ENCODE data around the gene LOXL1.
"Not testable (repeated sequence)": the region's sequence is repeated elsewhere in the genome, so short reads cannot be mapped to it uniquely, and the experiment has no call there.

The LOXL1 gene

DNA sequence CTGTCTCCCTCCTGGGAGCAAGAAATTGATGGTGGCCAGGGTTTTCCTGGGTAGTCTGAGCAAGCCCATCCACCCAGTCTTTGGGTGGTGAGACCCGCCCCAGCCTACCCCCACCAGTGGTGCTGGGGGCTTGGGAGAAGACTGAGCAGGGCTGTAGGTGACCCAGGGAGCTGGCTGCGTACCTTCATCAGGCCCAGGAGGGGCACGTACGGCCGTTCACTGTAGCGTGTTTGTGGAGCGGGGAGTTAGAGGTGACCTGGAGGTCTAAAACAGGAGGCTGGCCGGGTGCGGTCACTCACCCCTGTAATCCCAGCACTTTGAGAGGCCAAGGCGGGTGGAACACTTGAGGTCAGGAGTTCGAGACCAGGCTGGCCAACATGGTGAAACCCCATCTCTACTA lies 11.5 kb downstream of the LOXL1 start:
- Histone ChIP-seq H2BK12ac (ENCODE audit: low read length in 2 of 2) (no peak overlapping the region), H3K4me2 (ENCODE audit: low read length, poor library complexity, severe bottlenecking) (no peak overlapping the region), H3K36me3 (ENCODE audit: control insufficient read depth in 1 of 2, insufficient read depth in 2 of 2, low read depth in 1 of 2, low read length in 2 of 2) (peaks cover 33 to 41% of the 10 kb centered on the region in 2 experiments), H3K14ac (ENCODE audit: low read length in 2 of 2) (no peak overlapping the region), H2BK5ac (ENCODE audit: low read depth, low read length, poor library complexity, severe bottlenecking) (no peak overlapping the region), H3K23ac (ENCODE audit: low read length in 2 of 2) (no peak overlapping the region), H3K18ac (ENCODE audit: low read depth in 1 of 2, low read length in 2 of 2) (peak overlapping the region in 1 of 2 experiments; percentile 28), H3K27me3 (ENCODE audit: control insufficient read depth in 1 of 2, insufficient read depth in 1 of 2, low read length in 2 of 2) (no peaks in the 10 kb centered on the region), H2BK120ac (ENCODE audit: low read depth, low read length) (no peak overlapping the region), H3K9ac (ENCODE audit: low read length) (no peak overlapping the region), H3K27ac (ENCODE audit: low read length, poor library complexity, severe bottlenecking) (no peak overlapping the region), H2AFZ (ENCODE audit: low read depth, low read length) (no peak overlapping the region), H4K8ac (ENCODE audit: low read length) (peak overlapping the region; percentile 19), H2BK15ac (ENCODE audit: low read depth, poor library complexity, severe bottlenecking) (no peak overlapping the region), H3K79me1 (replicated peaks; ENCODE audit: low read length, poor library complexity, severe bottlenecking) (peaks cover 24% of the 10 kb centered on the region), H3K4me1 (ENCODE audit: control insufficient read depth, insufficient read depth, low read depth, low read length) (peaks cover 76% of the 10 kb centered on the region), H3K9me3 (ENCODE audit: control insufficient read depth, low read length) (no peaks in the 10 kb centered on the region), H3K4me3 (ENCODE audit: insufficient read depth in 1 of 2, low read depth in 1 of 2, low read length in 2 of 2) (no peak overlapping the region), H4K91ac (ENCODE audit: low read length) (no peak overlapping the region), H3K4ac (ENCODE audit: low read depth in 1 of 2, low read length in 2 of 2) (peak overlapping the region in 1 of 2 experiments; percentile 54), H2AK5ac (ENCODE audit: low read length, severe bottlenecking) (peak overlapping the region; percentile 18)
- no peak for DNase-seq
- 97% methylated on average over 10 of the region's 11 CpGs for WGBS

DNA sequence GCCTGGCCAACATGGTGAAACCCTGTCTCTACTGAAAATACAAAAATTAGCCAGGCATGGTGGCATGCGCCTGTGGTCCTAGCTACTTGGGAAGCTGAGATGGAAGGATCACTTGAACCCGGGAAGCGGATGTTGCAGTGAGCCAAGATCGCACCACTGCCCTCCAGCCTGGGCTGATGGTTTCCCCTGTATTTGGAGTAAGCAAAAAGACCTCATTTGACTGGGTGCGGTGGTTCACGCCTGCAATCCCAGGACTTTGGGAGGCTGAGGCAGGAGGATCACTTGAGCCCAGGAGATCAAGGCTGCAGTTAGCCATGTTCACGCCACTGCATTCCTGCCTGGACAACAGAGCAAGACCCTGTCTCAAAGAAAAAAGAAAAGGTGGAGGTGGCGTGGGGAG lies 12.3 kb downstream of the LOXL1 start:
- WGBS = 95% methylated on average over 7 of the region's 8 CpGs
- not testable (repeated sequence) for H3K4me3 ChIP-seq (ENCODE audit: insufficient read depth in 1 of 2, low read depth in 1 of 2, low read length in 2 of 2)

DNA sequence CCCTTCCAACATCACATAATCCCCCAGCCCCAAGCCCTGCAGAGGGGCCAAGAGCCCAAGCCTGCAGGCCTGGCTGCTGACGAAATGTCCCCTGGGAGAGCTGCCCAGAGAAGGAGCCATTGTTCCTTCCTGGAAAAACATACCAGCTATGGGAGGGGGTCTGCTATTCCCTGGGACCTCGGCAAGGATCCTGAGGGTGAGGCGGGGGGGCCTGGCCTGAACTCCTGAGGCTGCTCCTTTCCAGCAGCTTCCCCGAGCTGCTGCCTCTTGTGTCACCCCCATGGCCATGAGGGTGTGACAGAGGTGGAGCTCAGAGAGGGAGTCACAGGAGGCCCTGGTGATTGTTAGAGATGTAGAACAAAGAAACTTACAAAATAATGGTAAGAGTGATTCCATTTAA lies 12.9 kb downstream of the LOXL1 start:
- Histone ChIP-seq H3K18ac (ENCODE audit: low read depth in 1 of 2, low read length in 2 of 2) (peak overlapping the region in 1 of 2 experiments; percentile 46), H2BK12ac (ENCODE audit: low read length in 2 of 2) (peak overlapping the region in 1 of 2 experiments; percentile 2), H2BK5ac (ENCODE audit: low read depth, low read length, poor library complexity, severe bottlenecking) (no peak overlapping the region), H3K27me3 (ENCODE audit: control insufficient read depth in 1 of 2, insufficient read depth in 1 of 2, low read length in 2 of 2) (no peaks in the 10 kb centered on the region), H3K4me3 (ENCODE audit: insufficient read depth in 1 of 2, low read depth in 1 of 2, low read length in 2 of 2) (no peak overlapping the region), H3K9me3 (ENCODE audit: control insufficient read depth, low read length) (no peaks in the 10 kb centered on the region), H3K4ac (ENCODE audit: low read depth in 1 of 2, low read length in 2 of 2) (no peak overlapping the region), H3K36me3 (ENCODE audit: control insufficient read depth in 1 of 2, insufficient read depth in 2 of 2, low read depth in 1 of 2, low read length in 2 of 2) (peaks cover 32 to 39% of the 10 kb centered on the region in 2 experiments), H2AFZ (ENCODE audit: low read depth, low read length) (no peak overlapping the region), H2BK15ac (ENCODE audit: low read depth, poor library complexity, severe bottlenecking) (no peak overlapping the region), H3K27ac (ENCODE audit: low read length, poor library complexity, severe bottlenecking) (peak overlapping the region; percentile 3), H3K14ac (ENCODE audit: low read length in 2 of 2) (no peak overlapping the region), H4K91ac (ENCODE audit: low read length) (peak overlapping the region; percentile 75), H2AK5ac (ENCODE audit: low read length, severe bottlenecking) (peak overlapping the region; percentile 14), H4K8ac (ENCODE audit: low read length) (peak overlapping the region; percentile 79), H3K9ac (ENCODE audit: low read length) (peak overlapping the region; percentile 75), H3K4me2 (ENCODE audit: low read length, poor library complexity, severe bottlenecking) (no peak overlapping the region), H3K79me1 (replicated peaks; ENCODE audit: low read length, poor library complexity, severe bottlenecking) (peaks cover 29% of the 10 kb centered on the region), H2BK120ac (ENCODE audit: low read depth, low read length) (no peak overlapping the region), H3K23ac (ENCODE audit: low read length in 2 of 2) (no peak overlapping the region), H3K4me1 (ENCODE audit: control insufficient read depth, insufficient read depth, low read depth, low read length) (peaks cover 72% of the 10 kb centered on the region)
- DNase-seq = no peak
- WGBS = 65% methylated on average over 4 of the region's 4 CpGs

More for the DNA sequence above, 12.3 kb downstream of the LOXL1 start:
- not testable (repeated sequence) for H4K91ac ChIP-seq (ENCODE audit: low read length); H2AK5ac ChIP-seq (ENCODE audit: low read length, severe bottlenecking); H3K27me3 ChIP-seq (ENCODE audit: control insufficient read depth in 1 of 2, insufficient read depth in 1 of 2, low read length in 2 of 2); H2BK12ac ChIP-seq (ENCODE audit: low read length in 2 of 2); H3K18ac ChIP-seq (ENCODE audit: low read depth in 1 of 2, low read length in 2 of 2); H2BK120ac ChIP-seq (ENCODE audit: low read depth, low read length); H3K23ac ChIP-seq (ENCODE audit: low read length in 2 of 2); H4K8ac ChIP-seq (ENCODE audit: low read length); DNase-seq; H3K4me2 ChIP-seq (ENCODE audit: low read length, poor library complexity, severe bottlenecking); H3K4ac ChIP-seq (ENCODE audit: low read depth in 1 of 2, low read length in 2 of 2); H2BK5ac ChIP-seq (ENCODE audit: low read depth, low read length, poor library complexity, severe bottlenecking); H3K9ac ChIP-seq (ENCODE audit: low read length); H2AFZ ChIP-seq (ENCODE audit: low read depth, low read length); H3K9me3 ChIP-seq (ENCODE audit: control insufficient read depth, low read length); H3K27ac ChIP-seq (ENCODE audit: low read length, poor library complexity, severe bottlenecking); H3K14ac ChIP-seq (ENCODE audit: low read length in 2 of 2); H2BK15ac ChIP-seq (ENCODE audit: low read depth, poor library complexity, severe bottlenecking)
- H3K36me3 ChIP-seq (ENCODE audit: control insufficient read depth in 1 of 2, insufficient read depth in 2 of 2, low read depth in 1 of 2, low read length in 2 of 2) = peaks cover 33 to 42% of the 10 kb centered on the region in 2 experiments
- H3K4me1 ChIP-seq (ENCODE audit: control insufficient read depth, insufficient read depth, low read depth, low read length) = peaks cover 77% of the 10 kb centered on the region
- H3K79me1 ChIP-seq (replicated peaks; ENCODE audit: low read length, poor library complexity, severe bottlenecking) = peaks cover 26% of the 10 kb centered on the region

- WGBS = 85% methylated on average over 8 of the region's 8 CpGs
- Histone ChIP-seq H3K4me2 (ENCODE audit: low read length, poor library complexity, severe bottlenecking) (no peak overlapping the region), H3K14ac (ENCODE audit: low read length in 2 of 2) (peak overlapping the region in 1 of 2 experiments; percentile 30), H4K91ac (ENCODE audit: low read length) (peak overlapping the region; percentile 85), H2BK12ac (ENCODE audit: low read length in 2 of 2) (peak overlapping the region; percentile 6 to 96), H3K18ac (ENCODE audit: low read depth in 1 of 2, low read length in 2 of 2) (peak overlapping the region; percentile 23 to 90), H3K27ac (ENCODE audit: low read length, poor library complexity, severe bottlenecking) (peak overlapping the region; percentile 60), H2BK15ac (ENCODE audit: low read depth, poor library complexity, severe bottlenecking) (no peak overlapping the region), H3K36me3 (ENCODE audit: control insufficient read depth in 1 of 2, insufficient read depth in 2 of 2, low read depth in 1 of 2, low read length in 2 of 2) (peaks cover 37 to 44% of the 10 kb centered on the region in 2 experiments), H2BK120ac (ENCODE audit: low read depth, low read length) (no peak overlapping the region), H3K79me1 (replicated peaks; ENCODE audit: low read length, poor library complexity, severe bottlenecking) (peaks cover 34% of the 10 kb centered on the region), H3K27me3 (ENCODE audit: control insufficient read depth in 1 of 2, insufficient read depth in 1 of 2, low read length in 2 of 2) (no peaks in the 10 kb centered on the region), H4K8ac (ENCODE audit: low read length) (peak overlapping the region; percentile 86), H3K4ac (ENCODE audit: low read depth in 1 of 2, low read length in 2 of 2) (peak overlapping the region; percentile 60 to 66), H3K4me1 (ENCODE audit: control insufficient read depth, insufficient read depth, low read depth, low read length) (peaks cover 69% of the 10 kb centered on the region), H2AK5ac (ENCODE audit: low read length, severe bottlenecking) (peak overlapping the region; percentile 71), H3K9ac (ENCODE audit: low read length) (peak overlapping the region; percentile 75), H2BK5ac (ENCODE audit: low read depth, low read length, poor library complexity, severe bottlenecking) (peak overlapping the region; percentile 31), H2AFZ (ENCODE audit: low read depth, low read length) (no peak overlapping the region), H3K9me3 (ENCODE audit: control insufficient read depth, low read length) (no peaks in the 10 kb centered on the region), H3K23ac (ENCODE audit: low read length in 2 of 2) (no peak overlapping the region), H3K4me3 (ENCODE audit: insufficient read depth in 1 of 2, low read depth in 1 of 2, low read length in 2 of 2) (peak overlapping the region in 1 of 2 experiments; percentile 58)
- DNase-seq = no peak
Measured at GRCh38 chr15:73940061-73940981, 14.1 kb downstream of the LOXL1 start.

All from mesenchymal stem cell (in vitro differentiated cells and primary cell).